Transverse colon (tissue), 4 donors: ENCODE data around the gene UNC5C.

Experiments used
- CTCF ChIP-seq, 5 experiments: fragments of 200-600 bp in 3 of 5; fragments of 450-650 bp in 2 of 5; sonication (generic) in 3 of 5; IDR thresholded peaks; 1 replicate in 2 of 5; 2 replicates in 3 of 5; pipeline ENCODE4 v1.5.1; 2016 to 2017; ENCODE audit warnings: antibody characterized with exemption in 5 of 5, inconsistent platforms in 3 of 5, mild to moderate bottlenecking in 2 of 5, moderate library complexity in 1 of 5
- EP300 ChIP-seq: sonication (generic); formaldehyde crosslinking; IDR thresholded peaks from one replicate; pipeline ENCODE4 v1.6.1; 2017; ENCODE audit warnings: antibody characterized with exemption, low read depth
- POLR2A ChIP-seq: fragments of 450-650 bp; IDR thresholded peaks from one replicate; pipeline ENCODE4 v1.6.1; 2016; ENCODE audit warnings: antibody characterized with exemption, mild to moderate bottlenecking, moderate library complexity
- POLR2AphosphoS5 ChIP-seq, 3 donors: sonication (generic); formaldehyde crosslinking; IDR thresholded peaks; one replicate each; pipeline ENCODE4 v1.6.1; 2016; ENCODE audit warnings: antibody characterized with exemption in 3 of 3

- no peak for TF ChIP-seq POLR2AphosphoS5 (IDR thresholded peaks at IDR 0.05)
- TF ChIP-seq CTCF (IDR thresholded peaks at IDR 0.05): no peak
- no peak for TF ChIP-seq EP300
- TF ChIP-seq POLR2A: no peak
Observed at GRCh38 chr4:95219109-95219508, 329.7 kb downstream of the UNC5C start.
